ENCODE data around the gene ITGA1. TPM values are rescaled to one million over a fixed set of nuclear protein-coding genes. Genes with fewer than 3 reads are reported as not detected.
A peak's percentile ranks its signal among the peaks of the same experiment; 100 is the strongest.
"Not testable (repeated sequence)": the region's sequence is repeated elsewhere in the genome, so short reads cannot be mapped to it uniquely, and the experiment has no call there.

Gene ITGA1
- total RNA-seq, 1 experiment from 2014 or later = 42.3 TPM

DNA sequence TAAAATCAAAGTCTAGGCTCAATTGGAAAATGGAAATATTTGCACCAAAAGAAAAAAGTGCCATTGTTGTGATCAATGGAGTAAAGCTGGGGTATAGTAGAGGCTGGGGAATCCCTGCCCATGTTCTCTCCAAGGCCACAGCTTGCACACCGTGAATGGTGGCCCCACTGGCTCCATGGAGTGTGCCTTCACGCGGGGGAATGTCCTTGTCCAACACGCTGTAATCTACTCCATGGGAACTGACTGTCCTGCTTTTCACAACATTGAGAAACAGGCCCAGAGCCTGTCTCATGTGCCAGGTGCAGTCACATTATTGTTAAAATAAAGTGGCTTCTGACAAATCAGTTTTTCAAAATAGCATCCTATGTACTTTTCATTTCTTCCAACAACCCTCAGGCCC lies 168.3 kb downstream of the ITGA1 start:
- DNase-seq (ENCODE audit: low read depth) = no peak
- in situ Hi-C loops (cut with HindIII; ENCODE audit: low pct_unique_long_range_greater_than_20kb, low sequenced_read_pairs) = no loop called here

DNA sequence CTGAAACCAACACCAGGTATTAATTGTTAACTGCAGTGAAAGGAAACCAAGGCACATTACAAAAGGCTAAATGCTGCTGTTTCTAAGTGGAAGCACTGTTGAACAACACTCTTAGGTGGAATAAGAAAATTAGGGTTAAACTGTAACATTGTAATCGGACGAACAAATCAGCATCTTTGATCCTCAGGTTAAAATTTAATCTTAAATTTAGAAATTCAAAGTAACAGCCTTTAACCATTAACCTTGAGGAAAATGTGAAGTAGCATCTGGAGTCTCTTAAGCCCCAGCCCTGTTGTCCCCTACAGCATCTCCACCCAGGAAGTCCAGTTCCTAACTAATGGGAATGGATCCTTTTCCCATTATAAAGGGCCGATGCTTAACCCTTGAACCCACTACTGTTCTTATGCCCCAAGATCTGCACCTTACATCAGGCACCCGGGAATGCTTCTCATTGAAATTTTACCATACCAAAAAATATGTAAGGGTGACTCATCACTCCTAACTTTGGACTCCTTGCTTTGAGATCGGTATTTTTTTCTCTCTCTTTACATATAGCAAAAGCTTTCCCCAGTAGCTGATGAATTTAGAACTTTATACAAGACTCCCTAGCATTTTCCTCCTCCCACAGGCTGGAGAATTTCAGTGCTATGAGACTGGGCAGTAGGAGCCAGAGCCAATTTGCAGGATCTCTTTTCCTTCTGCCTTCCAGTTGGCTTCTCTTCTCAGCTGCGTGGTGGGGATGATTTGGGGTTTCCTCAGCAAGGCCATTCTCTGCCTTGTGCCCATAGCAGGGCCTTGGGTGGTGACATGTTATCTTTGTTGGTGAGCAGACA lies 169.4 kb downstream of the ITGA1 start:
- in situ Hi-C loops (cut with HindIII; ENCODE audit: low pct_unique_long_range_greater_than_20kb, low sequenced_read_pairs) = no loop called here
- DNase-seq (ENCODE audit: low read depth) = no peak

DNA sequence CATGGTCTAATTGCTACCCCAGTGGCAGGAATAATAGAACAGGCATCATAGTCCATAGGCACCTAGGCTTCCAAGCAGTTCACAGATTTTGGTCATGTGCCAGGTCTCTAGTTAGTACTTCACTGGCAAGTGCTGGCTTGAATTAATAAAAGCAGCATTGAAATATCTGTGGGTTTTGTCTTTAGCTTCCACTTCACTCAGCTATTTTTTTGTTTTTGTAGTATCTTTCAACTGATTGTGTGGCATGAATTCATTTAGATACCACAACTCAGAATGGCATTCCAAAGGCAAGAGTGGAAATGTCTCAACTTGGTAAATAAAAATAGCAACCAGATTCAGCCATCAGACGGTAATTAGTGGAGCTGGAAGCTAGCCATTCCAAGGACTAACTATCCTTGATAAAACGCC lies 173.6 kb downstream of the ITGA1 start:
- in situ Hi-C loops (cut with HindIII; ENCODE audit: low pct_unique_long_range_greater_than_20kb, low sequenced_read_pairs) = no loop called here
- DNase-seq (ENCODE audit: low read depth) = no peak

DNA sequence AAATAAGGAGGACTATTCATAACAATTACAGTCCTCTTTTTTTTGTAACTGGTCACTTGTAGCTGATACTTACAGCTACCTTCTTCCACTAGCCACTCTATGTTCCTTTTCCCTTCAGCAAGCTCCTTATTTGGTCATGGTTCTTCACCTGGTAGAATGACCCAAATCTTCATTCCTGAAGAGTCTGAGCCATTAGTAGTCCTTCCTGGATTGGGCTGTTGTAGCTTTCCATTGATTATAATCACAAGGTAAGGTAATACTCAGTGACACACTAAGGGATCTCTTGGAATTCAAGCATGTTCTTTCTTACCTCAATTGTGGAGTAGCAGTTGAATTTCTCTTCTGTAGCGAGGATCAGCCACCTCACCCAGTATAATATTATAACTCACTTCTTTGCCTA lies 175.9 kb downstream of the ITGA1 start:
- in situ Hi-C loops (cut with HindIII; ENCODE audit: low pct_unique_long_range_greater_than_20kb, low sequenced_read_pairs) = no loop called here
- DNase-seq (ENCODE audit: low read depth) = no peak

DNA sequence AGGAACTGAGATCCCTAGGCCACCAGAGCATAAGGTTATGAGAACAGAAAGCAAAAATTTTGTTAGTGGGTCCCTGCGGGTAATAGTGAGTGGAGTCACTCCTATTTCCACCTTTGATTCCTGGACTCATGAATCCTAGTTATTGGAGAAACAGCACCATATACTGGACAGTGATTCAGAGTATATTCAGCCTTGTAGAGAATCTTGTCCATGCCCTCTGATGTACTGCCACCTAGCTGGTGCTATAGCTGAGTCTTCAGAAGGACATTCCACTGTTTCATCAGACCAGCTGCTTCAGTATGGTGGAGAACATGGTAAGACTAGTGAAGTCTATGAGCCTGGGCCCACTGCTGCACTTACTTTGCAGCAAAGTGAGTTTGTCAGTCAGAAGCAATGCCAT lies 176.4 kb downstream of the ITGA1 start:
- DNase-seq (ENCODE audit: low read depth) = no peak

DNA sequence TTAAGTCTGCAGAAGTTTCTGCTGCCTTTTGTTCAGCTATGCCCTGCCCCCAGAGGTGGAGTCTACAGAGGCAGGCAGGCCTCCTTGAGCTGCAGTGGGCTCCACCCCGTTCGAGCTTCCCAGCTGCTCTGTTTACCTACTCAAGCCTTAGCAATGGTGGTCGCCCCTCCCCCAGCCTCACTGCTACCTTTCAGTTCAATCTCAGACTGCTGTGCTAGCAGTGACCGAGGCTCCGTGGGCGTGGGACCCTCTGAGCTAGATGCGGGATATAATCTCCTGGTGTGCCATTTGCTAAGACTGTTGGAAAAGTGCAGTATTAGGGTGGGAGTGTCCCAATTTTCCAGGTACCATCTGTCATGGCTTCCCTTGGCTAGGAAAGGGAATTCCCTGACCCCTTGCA lies 188.4 kb downstream of the ITGA1 start:
- in situ Hi-C loops (cut with HindIII; ENCODE audit: low pct_unique_long_range_greater_than_20kb, low sequenced_read_pairs); DNase-seq (ENCODE audit: low read depth): not testable (repeated sequence)

More for the DNA sequence above, 176.4 kb downstream of the ITGA1 start:
- in situ Hi-C loops (cut with HindIII; ENCODE audit: low pct_unique_long_range_greater_than_20kb, low sequenced_read_pairs) = no loop called here

DNA sequence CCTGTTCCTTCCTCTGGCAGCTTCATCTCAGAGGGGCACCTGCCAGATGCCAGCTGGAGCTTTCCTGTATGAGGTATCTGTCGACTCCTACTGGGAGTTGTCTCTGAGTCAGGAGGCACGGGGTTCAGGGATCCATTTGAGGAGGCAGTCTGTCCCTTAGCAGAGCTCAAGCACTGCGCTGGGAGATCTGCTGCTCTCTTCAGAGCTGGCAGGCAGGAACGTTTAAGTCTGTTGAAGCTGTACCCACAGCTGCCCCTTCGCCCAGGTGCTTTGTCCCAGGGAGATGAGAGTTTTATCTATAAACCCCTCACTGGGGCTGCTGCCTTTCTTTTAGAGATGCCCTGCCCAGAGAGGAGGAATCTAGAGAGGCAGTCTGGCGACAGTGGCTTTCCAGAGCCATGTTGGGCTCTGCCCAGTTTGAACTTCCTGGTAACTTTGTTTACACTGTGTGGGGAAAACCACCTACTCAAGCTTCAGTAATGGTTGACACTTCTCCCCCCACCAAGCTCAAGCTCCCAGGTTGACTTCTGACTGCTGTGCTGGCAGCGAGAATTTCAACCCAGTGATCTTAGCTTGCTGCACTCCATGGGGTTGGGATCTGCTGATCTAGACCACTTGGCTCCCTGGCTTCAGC lies 189.7 kb downstream of the ITGA1 start:
- in situ Hi-C loops (cut with HindIII; ENCODE audit: low pct_unique_long_range_greater_than_20kb, low sequenced_read_pairs) = no loop called here

DNA sequence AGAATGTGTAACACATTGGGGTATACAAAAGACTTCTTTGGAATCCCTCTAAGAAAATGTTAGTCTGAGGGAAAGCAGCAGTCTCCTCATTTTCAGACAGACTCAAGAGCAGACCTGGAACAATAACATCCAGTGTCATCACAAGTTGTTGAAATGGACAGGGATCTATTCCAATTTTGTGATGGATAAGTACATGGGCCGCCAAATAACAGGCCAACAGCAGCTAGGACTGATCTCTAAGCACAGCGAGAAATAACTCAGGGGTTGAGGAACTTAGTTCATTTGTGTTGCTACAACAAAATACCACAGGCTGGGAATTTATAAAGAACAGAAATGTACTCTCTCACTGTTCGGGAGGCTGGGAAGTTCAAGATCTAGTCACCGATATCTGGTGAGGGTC lies 193.8 kb downstream of the ITGA1 start:
- in situ Hi-C loops (cut with HindIII; ENCODE audit: low pct_unique_long_range_greater_than_20kb, low sequenced_read_pairs) = no loop called here

More for the DNA sequence above, 189.7 kb downstream of the ITGA1 start:
- DNase-seq (ENCODE audit: low read depth) = no peak

DNA sequence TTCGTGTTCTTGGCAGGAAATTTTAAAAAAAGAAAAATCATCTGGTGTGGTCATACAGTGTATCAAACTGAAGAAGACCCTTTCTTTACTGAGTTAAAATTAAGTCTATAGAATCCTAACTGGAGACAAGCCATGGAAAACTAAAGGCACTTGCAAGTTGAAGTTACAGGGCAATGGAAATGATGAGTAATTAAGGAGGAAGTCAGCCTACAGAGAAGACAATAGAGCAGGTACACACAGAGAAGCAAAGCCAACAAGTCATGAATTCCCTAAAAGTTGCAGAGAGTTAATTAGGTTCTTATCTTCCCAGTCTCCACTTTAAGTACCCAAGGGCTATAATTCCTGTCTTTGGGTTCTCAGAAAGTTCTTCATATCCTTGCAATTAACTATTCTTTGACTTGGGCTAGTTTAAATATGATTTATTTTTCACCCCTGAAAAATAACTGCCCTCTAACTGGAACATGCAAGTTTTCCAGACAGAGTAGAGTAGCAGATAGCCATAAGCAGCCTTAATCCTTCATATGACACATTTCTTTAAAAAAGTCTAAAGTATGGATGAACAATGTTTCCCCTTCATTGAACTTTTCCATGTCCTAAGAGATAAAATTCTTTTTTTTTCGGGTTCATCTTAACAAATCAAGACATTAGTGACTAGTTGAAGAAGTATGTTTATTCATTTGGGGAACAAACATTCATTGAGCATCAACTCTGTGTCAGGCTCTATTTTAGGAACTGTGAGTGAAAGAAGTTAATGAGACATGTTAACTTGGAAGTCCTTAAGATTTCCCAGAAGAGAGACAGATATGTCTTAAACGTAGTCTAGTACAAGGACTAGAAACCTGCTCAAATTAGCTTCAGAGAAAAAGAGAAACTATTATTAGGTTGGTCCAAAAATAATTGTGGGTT lies 196.3 kb downstream of the ITGA1 start:
- in situ Hi-C loops (cut with HindIII; ENCODE audit: low pct_unique_long_range_greater_than_20kb, low sequenced_read_pairs) = no loop called here
- no peak for DNase-seq (ENCODE audit: low read depth)

More for the DNA sequence above, 193.8 kb downstream of the ITGA1 start:
- DNase-seq (ENCODE audit: low read depth) = no peak

DNA sequence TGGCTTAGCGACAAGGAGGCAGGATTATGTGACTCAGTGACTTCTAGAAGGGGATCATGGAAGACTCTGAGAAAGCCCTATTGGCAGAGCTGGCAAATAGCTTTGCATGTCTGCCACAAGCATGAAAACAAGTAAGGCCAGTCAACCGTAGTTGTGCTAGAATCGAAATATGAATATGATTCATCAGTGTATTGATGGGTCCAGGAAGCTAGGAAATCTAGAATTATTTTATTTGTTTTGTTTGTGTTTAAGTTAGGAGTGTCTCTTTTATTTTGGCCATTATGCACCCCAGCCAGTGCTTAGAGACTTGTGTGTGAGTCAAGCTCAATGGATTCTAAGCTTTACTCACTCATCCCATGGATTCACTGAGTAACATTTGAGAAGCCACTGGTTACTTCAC lies 197.6 kb downstream of the ITGA1 start:
- no peak for DNase-seq (ENCODE audit: low read depth)
- in situ Hi-C loops (cut with HindIII; ENCODE audit: low pct_unique_long_range_greater_than_20kb, low sequenced_read_pairs) = no loop called here

DNA sequence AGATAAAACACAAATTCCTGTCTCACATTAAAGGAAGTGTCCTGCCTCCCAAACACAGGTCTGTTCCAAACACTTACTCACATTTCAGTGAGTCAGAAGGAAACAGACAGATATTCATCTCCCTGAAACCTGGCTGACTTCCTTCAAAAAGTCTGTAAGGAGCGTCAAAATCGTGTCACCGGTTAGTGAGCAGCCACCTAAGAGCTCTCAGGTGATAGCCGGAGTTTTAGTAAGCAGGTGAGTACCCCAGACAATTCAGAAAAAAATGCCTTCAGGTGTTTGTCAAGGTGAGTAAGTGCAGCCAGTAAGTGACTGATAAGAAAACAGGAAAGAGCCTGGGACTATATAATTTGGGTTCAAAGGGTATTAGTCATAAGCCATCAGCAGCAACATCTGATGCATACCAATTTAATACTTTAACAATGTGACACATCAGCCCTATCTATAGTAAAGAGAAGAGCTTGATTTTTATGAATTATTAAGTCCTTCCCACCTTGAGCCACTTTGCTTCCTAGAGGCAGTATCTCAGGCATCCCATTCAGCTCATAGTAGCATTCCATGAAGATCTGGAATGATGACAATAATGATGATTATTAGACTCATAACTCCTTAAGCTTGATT lies 200.1 kb downstream of the ITGA1 start:
- DNase-seq (ENCODE audit: low read depth) = peak; percentile 36
- in situ Hi-C loops (cut with HindIII; ENCODE audit: low pct_unique_long_range_greater_than_20kb, low sequenced_read_pairs) = no loop called here

DNA sequence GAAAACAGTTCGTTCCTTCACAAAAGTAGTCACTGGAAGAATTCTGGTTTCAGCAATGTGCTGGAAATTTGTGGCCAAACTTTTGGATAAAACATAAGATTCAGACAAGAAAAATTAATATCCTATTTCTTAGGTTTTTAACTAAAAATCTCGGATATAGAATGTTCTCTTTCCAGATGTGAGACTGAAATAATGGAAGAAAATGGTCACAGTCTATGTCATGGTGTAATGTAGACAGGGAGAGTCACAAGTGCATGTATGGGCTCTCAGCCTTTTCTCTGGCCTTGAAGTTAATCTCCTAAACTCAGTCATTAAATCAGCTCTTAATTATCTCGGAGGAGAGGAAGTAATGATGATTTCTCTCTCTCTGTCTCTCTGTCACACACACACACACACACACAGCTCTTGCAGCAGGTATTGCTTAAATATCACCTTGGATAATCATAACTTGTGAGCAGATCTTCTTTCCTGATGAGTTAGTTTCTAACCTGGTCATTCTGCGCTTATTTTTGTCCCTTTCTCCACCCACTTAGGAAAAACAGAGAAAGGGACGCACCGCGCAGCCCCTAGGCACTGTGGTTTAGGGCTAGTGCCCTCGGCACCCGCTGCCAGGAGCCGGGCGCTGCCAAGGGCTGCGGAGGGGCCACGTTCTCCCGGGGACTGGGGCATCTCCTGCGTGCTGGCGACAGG lies 200.8 kb downstream of the ITGA1 start:
- peak; percentile 44 for DNase-seq (ENCODE audit: low read depth)
- in situ Hi-C loops (cut with HindIII; ENCODE audit: low pct_unique_long_range_greater_than_20kb, low sequenced_read_pairs) = no loop called here

DNA sequence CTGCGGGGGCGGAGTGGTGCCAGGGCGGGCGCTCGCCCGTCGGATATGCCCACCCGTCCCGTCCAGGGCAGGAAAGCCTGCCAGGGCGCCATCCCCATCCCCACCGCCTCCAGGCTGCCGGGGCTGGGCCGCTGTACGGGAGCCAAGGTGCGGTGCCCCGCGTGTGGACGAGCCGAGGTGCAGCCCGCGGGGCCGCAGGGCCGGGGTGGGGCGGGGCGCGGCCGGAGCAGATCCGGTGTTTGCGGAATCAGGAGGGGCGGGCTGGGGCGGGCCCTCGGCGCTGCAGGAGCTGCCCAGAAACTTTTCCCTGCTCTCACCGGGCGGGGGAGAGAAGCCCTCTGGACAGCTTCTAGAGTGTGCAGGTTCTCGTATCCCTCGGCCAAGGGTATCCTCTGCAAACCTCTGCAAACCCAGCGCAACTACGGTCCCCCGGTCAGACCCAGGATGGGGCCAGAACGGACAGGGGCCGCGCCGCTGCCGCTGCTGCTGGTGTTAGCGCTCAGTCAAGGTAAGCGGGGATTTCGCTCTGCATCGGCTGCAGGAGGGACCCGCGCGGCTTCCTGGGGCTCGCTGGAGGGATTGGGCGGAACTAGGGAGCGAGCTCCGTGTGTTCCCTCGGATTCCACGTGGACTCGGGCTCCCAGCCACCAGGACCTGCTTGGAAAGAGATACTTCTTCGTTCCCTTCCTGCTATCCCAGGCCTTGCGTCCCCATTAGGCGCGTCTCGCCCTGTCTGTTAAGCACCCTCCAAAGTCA lies 201.5 kb downstream of the ITGA1 start, which contains the start of gene ITGA2:
TSS of gene ITGA2 (plus strand) at position 328 of the 756 bp plus-strand sequence. CDS start at position 445, 117 bp downstream.
- DNase-seq (ENCODE audit: low read depth) = peak; percentile 66

DNA sequence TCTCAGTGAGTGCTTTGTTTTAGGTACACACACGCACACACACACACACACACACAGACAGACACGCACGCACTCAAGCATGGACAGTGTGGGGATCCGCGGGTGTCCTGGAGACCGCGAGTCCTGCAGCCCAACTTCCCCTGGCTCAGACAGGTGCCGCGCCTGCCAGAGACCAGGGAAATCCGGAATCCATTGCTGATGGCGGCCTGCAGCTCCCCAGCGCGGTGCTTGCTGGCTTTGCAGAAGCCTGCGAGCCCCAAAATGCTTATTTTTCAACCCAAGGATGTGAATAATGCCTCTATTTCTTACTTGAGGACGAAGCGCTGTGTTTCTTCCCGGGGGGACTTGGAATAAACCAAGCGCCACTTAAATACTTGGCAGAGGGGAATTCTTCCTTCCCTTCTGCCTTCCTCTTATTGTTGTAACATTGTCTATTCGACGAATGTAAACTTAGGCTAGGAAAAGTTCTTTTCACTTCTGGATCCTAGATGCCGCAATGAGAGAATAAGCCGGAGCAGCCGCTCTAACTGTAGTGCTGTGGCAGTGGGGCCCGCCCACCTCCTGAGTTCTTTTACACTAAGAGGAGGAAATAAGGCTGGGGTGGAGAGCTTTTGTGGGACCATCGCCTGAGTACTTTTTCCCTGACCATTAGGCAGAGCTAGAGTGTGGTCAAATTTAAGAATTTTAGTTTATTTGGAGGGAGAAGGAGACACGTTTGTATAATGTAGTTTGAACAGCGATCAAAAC lies 202.2 kb downstream of the ITGA1 start:
- in situ Hi-C loops (cut with HindIII; ENCODE audit: low pct_unique_long_range_greater_than_20kb, low sequenced_read_pairs) = no loop called here
- peak; percentile 54 for DNase-seq (ENCODE audit: low read depth)

More for the DNA sequence above, 201.5 kb downstream of the ITGA1 start, which contains the start of gene ITGA2:
- in situ Hi-C loops (cut with HindIII; ENCODE audit: low pct_unique_long_range_greater_than_20kb, low sequenced_read_pairs) = no loop called here

DNA sequence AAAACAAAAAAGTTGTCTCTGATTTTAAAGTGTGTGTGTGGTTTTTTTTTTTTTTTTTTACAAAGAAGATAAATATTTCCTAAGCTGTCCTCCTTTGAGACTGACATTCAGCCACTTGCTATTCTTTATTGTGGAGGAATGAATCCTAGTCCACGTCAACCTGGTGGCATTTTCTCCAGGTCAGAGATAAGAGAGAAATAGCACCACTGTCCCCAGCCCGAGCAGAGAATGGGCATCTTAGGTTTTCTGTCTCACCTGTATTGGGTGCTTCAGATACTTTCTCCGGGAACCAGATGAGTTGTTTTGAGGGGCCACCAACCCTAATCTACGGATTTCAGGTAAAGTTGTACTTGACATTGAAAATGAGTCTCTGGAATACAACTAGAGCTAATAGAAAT lies 202.8 kb downstream of the ITGA1 start:
- no peak for DNase-seq (ENCODE audit: low read depth)
- in situ Hi-C loops (cut with HindIII; ENCODE audit: low pct_unique_long_range_greater_than_20kb, low sequenced_read_pairs) = no loop called here

DNA sequence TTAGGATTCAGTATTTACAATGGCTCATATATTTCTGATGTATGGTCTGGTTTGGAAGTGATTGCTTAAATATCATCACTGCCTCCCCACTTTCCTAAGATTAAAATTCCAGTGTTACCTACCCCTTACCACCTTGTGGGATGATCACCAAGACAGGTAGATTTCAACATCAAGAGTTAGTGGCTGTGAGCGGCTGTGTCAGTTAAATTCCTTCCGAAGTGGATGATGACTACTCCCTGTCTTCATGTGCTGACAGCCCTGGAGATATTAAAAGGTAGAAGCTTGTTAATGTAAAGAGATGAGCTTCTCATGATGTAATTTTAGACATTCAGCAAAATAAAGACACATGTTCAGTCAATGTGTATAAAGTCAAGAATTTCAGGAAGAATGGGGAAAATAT lies 205.7 kb downstream of the ITGA1 start:
- no peak for DNase-seq (ENCODE audit: low read depth)
- in situ Hi-C loops (cut with HindIII; ENCODE audit: low pct_unique_long_range_greater_than_20kb, low sequenced_read_pairs) = no loop called here

All from Caki2 (cell line).